Right lobe of liver (tissue), 6 donors: Measurements from ENCODE around the gene SETMAR. TPM values are rescaled to one million over a fixed set of nuclear protein-coding genes. Genes with fewer than 3 reads are reported as not detected.

ENCODE experiments used
- ATAC-seq, 4 donors: fragments of 200-7000 bp; cut with Tn5 transposase; one replicate each; pipeline ENCODE4 v1.9.1; 2020; ENCODE audit warnings: mild to moderate bottlenecking in 4 of 4, moderate library complexity in 4 of 4
- DNase-seq, 3 donors: peaks; one replicate each; pipeline ENCODE4 v3.0.0-alpha.2; 2020
- H3K27ac ChIP-seq, 3 donors: fragments of 200-600 bp; one replicate each; pipeline ENCODE4 v1.8.0; 2022
- H3K27me3 ChIP-seq, 2 donors: fragments of 200-600 bp; one replicate each; pipeline ENCODE4 v1.8.0; 2022
- H3K36me3 ChIP-seq, 4 donors: fragments of 200-600 bp; sonication (generic) in 1 of 4; one replicate each; pipeline versions ENCODE4 v1.5.1 to v1.8.0; 2017 to 2022; ENCODE audit warnings: control low read depth in 1 of 4
- H3K4me1 ChIP-seq, 4 donors: fragments of 200-600 bp; sonication (generic) in 1 of 4; one replicate each; pipeline versions ENCODE4 v1.5.1 to v1.8.0; 2017 to 2022; ENCODE audit warnings: control low read depth in 1 of 4
- H3K4me3 ChIP-seq, 3 donors: fragments of 200-600 bp; one replicate each; pipeline ENCODE4 v1.8.0; 2022
- H3K9me3 ChIP-seq, 4 donors: fragments of 200-600 bp; sonication (generic) in 1 of 4; one replicate each; pipeline versions ENCODE4 v1.5.1 to v1.8.0; 2017 to 2022; ENCODE audit warnings: control low read depth in 1 of 4
- POLR2A ChIP-seq: fragments of 450-650 bp; IDR thresholded peaks from one replicate; pipeline ENCODE4 v1.6.1; 2017; ENCODE audit warnings: antibody characterized with exemption, mild to moderate bottlenecking
- WGBS: methylation state at CpG from one replicate; pipeline ENCODE4 v1.1.6; 2018; ENCODE audit warnings: low coverage, low lambda C conversion rate; ENCODE audit not compliant: insufficient coverage; ENCODE audit errors: missing lambda C conversion rate; 5-methylcytosine and 5-hydroxymethylcytosine counted together
- intact Hi-C, 2 donors: fragments of 100-400 bp; cut with DNase I; formaldehyde crosslinking; loops; one replicate each; pipeline versions ENCODE4 v1.11.2 to v1.14.1; 2022
- total RNA-seq, 6 experiments: library from RNA; depleted of rRNA in 2 of 6; stranded (reverse); fragments of >200 nt in 2 of 6; fragmentation: NEBNext Ultra II Directional in 3 of 6; extraction: Animal tissue kit (Norgen Biotek cat#: 25700) in 3 of 6; gene quantifications; one replicate each; pipeline versions ENCODE4 v1.1.0 to v1.2.4, GENCODE V29; 2016 to 2023
- TF ChIP-seq, protein P1 (sequence below), 4 donors: fragments of 200-600 bp in 3 of 4; fragments of 450-650 bp in 1 of 4; IDR thresholded peaks; one replicate each; pipeline versions ENCODE4 v1.5.1 to v1.8.0; 2016 to 2022; ENCODE audit warnings: antibody characterized with exemption in 4 of 4, mild to moderate bottlenecking in 2 of 4
- donor health status: DM: no; HTN: yes; CAD: no.
- donor health status: DM: no; HTN: no; CAD: no.
- donor health status: DM: no; HTN: no; CAD: no.
- donor health status: DM: no; HTN: yes; CAD: no.
- donor health status: DM: no; HTN: yes; CAD: no.

SETMAR gene
- total RNA-seq, 6 experiments from 2014 or later, result 5.7 to 8.9 (median 7.0) TPM

DNA sequence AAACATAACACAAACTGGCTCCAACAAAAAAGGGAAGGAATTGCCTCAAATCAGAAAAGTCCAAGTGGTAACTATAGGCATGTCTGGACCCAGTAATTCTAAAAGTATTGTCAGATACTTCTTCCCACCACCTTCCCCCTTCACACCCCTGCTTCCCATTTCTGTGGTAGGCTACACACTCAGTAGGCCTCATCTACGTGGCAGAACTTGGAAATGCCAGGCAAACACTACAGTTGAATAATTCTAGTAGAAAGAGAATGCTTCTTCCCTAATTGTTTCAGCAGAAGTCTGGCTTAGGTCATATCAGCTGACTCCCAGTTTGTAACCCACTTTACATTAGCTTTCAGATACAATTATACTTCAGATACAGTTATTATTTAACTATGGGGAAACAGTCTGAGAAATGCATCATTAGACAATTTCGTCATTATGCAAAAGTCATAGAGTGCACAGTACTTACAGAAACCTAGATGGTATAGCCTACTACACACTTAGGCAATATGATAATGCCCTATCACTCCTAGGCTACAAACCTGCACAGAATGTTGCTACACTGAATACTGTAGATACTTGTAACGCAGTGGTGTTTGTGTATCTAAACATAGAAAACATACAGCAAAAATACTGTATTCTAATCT, 6.4 kb downstream of the SETMAR start:
- Histone ChIP-seq H3K9me3 (no peaks in the 10 kb centered on the region), H3K27me3 (no peaks in the 10 kb centered on the region), H3K4me1 (peaks cover 0 to 13% (median 3%) of the 10 kb centered on the region in 4 donors), H3K4me3 (no peak overlapping the region), H3K27ac (no peak overlapping the region), H3K36me3 (no peaks in the 10 kb centered on the region)
- ATAC-seq, result peak in 3 of 4 donors; percentile 23 to 33 (median 29)
- TF ChIP-seq, protein P1, sequence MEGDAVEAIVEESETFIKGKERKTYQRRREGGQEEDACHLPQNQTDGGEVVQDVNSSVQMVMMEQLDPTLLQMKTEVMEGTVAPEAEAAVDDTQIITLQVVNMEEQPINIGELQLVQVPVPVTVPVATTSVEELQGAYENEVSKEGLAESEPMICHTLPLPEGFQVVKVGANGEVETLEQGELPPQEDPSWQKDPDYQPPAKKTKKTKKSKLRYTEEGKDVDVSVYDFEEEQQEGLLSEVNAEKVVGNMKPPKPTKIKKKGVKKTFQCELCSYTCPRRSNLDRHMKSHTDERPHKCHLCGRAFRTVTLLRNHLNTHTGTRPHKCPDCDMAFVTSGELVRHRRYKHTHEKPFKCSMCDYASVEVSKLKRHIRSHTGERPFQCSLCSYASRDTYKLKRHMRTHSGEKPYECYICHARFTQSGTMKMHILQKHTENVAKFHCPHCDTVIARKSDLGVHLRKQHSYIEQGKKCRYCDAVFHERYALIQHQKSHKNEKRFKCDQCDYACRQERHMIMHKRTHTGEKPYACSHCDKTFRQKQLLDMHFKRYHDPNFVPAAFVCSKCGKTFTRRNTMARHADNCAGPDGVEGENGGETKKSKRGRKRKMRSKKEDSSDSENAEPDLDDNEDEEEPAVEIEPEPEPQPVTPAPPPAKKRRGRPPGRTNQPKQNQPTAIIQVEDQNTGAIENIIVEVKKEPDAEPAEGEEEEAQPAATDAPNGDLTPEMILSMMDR (IDR thresholded peaks at IDR 0.05), result no peak
- TF ChIP-seq POLR2A, result no peak
- DNase-seq, result no peak
- intact Hi-C loops, result no loop called here
- WGBS, result 62% methylated on average over 3 of the region's 3 CpGs

DNA sequence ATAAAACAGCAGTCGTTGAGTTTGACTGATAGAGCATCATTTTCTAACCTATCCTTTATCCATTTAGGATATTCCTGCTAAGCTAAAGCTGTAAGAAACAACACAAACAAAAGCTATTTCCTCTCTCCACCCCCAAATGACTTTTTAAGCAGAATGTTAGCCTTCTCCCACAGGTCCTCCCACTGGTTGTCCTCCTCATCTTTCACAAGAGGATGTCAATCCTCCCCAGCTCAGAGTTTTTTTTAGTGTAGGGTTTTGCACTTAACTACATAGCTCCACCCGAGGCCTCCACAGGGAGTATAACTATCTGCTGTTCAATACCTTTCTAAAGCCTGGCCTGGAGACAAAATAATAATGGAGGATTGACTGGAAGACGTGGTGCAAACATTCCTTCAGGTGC, 7.8 kb downstream of the SETMAR start:
- 77% methylated on average over 3 of the region's 3 CpGs for WGBS
- TF ChIP-seq, protein P1 (IDR thresholded peaks at IDR 0.05), result no peak
- TF ChIP-seq POLR2A, result no peak
- Histone ChIP-seq H3K36me3 (no peaks in the 10 kb centered on the region), H3K4me3 (no peak overlapping the region), H3K27ac (no peak overlapping the region), H3K4me1 (peaks cover 0 to 8% (median 3%) of the 10 kb centered on the region in 4 donors), H3K9me3 (no peaks in the 10 kb centered on the region), H3K27me3 (no peaks in the 10 kb centered on the region)
- no peak for ATAC-seq
- no peak for DNase-seq
- intact Hi-C loops, result no loop called here

DNA sequence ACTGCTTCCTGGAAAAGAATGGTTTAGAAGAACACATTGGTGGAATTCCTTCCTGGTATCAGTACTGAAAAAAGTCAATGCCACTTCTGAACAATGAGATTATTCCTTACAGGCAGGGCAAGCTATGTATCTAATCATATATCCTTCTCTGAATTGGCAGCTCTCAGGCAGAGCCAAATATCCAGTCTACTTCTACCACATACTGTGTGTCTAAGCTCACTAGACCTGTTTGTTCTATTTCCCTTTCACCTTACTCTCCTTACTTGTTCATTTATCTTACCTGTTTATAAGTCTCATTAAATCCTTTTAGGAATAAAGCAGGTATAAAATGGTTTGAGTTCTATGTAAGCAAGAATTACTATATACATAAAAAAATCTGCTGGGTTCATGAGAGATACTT, 8.3 kb downstream of the SETMAR start:
- H3K27me3 ChIP-seq, result no peaks in the 10 kb centered on the region
- ATAC-seq (no peak), DNase-seq (no peak)
- peaks cover 0 to 7% (median under 1%) of the 10 kb centered on the region in 4 donors for H3K4me1 ChIP-seq
- no peak overlapping the region for H3K4me3 ChIP-seq
- H3K27ac ChIP-seq, result no peak overlapping the region
- intact Hi-C loops, result no loop called here
- H3K9me3 ChIP-seq, result no peaks in the 10 kb centered on the region
- TF ChIP-seq POLR2A, result no peak
- TF ChIP-seq, protein P1 (IDR thresholded peaks at IDR 0.05), result no peak
- H3K36me3 ChIP-seq, result no peaks in the 10 kb centered on the region

DNA sequence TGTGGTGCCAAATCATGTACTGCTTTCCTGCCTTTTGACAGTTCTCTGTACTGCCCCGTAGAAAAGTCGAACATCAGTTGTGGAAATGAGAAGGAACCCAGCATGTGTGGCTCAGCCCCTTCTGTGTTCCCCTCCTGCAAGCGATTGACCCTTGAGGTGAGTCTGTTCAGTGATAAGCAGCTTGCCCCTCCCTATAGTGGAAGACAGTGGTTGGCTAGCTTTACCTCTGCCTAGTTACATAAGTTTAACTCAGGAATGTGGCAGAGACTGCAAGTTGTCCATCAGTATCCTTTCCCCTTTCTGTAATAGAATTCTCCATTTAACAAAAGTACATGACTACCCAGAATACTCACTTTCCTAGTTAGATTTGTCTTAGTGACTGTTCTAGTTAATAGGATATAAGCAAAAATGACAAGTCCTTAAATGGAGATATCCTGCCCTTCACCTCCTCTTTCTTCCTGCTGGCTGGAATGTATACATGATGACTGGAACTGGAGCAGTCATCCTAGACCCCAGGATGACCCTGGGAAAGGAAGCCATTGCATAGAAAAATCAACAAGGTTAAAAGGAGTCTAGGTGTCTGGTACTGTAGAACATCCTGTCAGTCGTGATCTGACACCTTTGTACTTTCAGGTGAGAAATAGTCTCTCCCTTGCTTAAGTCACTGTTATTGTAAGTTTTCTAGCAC, 10.6 kb downstream of the SETMAR start:
- Histone ChIP-seq H3K27me3 (no peaks in the 10 kb centered on the region), H3K36me3 (no peaks in the 10 kb centered on the region), H3K4me3 (no peak overlapping the region), H3K9me3 (no peaks in the 10 kb centered on the region), H3K4me1 (no peaks in the 10 kb centered on the region), H3K27ac (no peak overlapping the region)
- 82% methylated on average over 3 of the region's 4 CpGs for WGBS
- ATAC-seq (no peak), DNase-seq (no peak)
- intact Hi-C loops, result no loop called here
- no peak for TF ChIP-seq POLR2A
- TF ChIP-seq, protein P1 (IDR thresholded peaks at IDR 0.05), result no peak
